Stimulated activated CD4-positive, alpha-beta T cell treated with anti-CD3 and anti-CD28 coated beads, Interleukin-1b, Interleukin-23, amount 100 ng/mL, for 48 hours (primary cell): ENCODE data around the gene CCL11.

ENCODE experiments used
- DNase-seq: peaks from one replicate; pipeline ENCODE4 v3.0.0-alpha.2; 2020

The CCL11 gene

GRCh38 chr17:34285286-34285792 is at the start of gene CCL11:
Gene CCL11, plus strand, starts transcription at chr17:34285742. Its CDS starts 67 bp downstream, at chr17:34285809.
- DNase-seq, result no peak

GRCh38 chr17:34236281-34236892 is 49.2 kb upstream of the CCL11 start:
- no peak for DNase-seq

GRCh38 chr17:34237458-34237857 is 48.1 kb upstream of the CCL11 start:
- DNase-seq, result no peak

- DNase-seq, result no peak
These were observed 44.5 kb upstream of the CCL11 start for GRCh38 chr17:34241062-34241461.

GRCh38 chr17:34242587-34243363 is 42.8 kb upstream of the CCL11 start:
- no peak for DNase-seq

- no peak for DNase-seq
These were observed 41.9 kb upstream of the CCL11 start for GRCh38 chr17:34243364-34244320.

GRCh38 chr17:34245351-34245905 is 40.1 kb upstream of the CCL11 start:
- DNase-seq, result no peak

- no peak for DNase-seq
These were observed 39.1 kb upstream of the CCL11 start for GRCh38 chr17:34246446-34246845.

- DNase-seq, result no peak
These were observed 38.7 kb upstream of the CCL11 start for GRCh38 chr17:34246881-34247280.

- no peak for DNase-seq
These were observed 37.0 kb upstream of the CCL11 start for GRCh38 chr17:34248511-34249024.

- no peak for DNase-seq
These were observed 36.5 kb upstream of the CCL11 start for GRCh38 chr17:34249061-34249460.

- no peak for DNase-seq
These were observed 36.1 kb upstream of the CCL11 start for GRCh38 chr17:34249478-34249877.

GRCh38 chr17:34251186-34251585 is 34.4 kb upstream of the CCL11 start:
- no peak for DNase-seq

GRCh38 chr17:34252095-34252443 is 33.5 kb upstream of the CCL11 start:
- no peak for DNase-seq

- DNase-seq, result no peak
These were observed 33.0 kb upstream of the CCL11 start for GRCh38 chr17:34252444-34253138.

GRCh38 chr17:34253139-34253525 is 32.4 kb upstream of the CCL11 start:
- no peak for DNase-seq

- DNase-seq, result no peak
These were observed 31.4 kb upstream of the CCL11 start for GRCh38 chr17:34254146-34254545.

- DNase-seq, result no peak
These were observed 30.7 kb upstream of the CCL11 start, which contains the start of gene CCL2 for GRCh38 chr17:34254651-34255380. Gene CCL2, plus strand, starts transcription at chr17:34255285. Its CDS starts 65 bp downstream, at chr17:34255350.

- no peak for DNase-seq
These were observed 30.2 kb upstream of the CCL11 start for GRCh38 chr17:34255381-34255732.

GRCh38 chr17:34255841-34256240 is 29.7 kb upstream of the CCL11 start:
- DNase-seq, result no peak

GRCh38 chr17:34257299-34257985 is 28.1 kb upstream of the CCL11 start:
- no peak for DNase-seq
